Measurements from ENCODE around the gene MCM6.

GRCh38 chr2:135829378-135830135 is 46.7 kb downstream of the MCM6 start:
- no peak for TF ChIP-seq CTCF (conservative IDR thresholded peaks at IDR 0.05; ENCODE audit: low read depth, low read length)
- TF ChIP-seq EZH2phosphoT487 (IDR thresholded peaks at IDR 0.05; ENCODE audit: borderline replicate concordance, low read length), result no peak
- TF ChIP-seq EZH2 (IDR thresholded peaks at IDR 0.05; ENCODE audit: low read length, unreplicated experiment), result no peak

All from PC-3 (cell line).